ENCODE measurements around the gene AFG1L.
"Not testable (repeated sequence)": the region's sequence is repeated elsewhere in the genome, so short reads cannot be mapped to it uniquely, and the experiment has no call there.

- not testable (repeated sequence) for TF ChIP-seq CTCF (conservative IDR thresholded peaks at IDR 0.05; ENCODE audit: low read length); EZH2phosphoT487 (IDR thresholded peaks at IDR 0.05; ENCODE audit: borderline replicate concordance)
Observed at GRCh38 chr6:108535920-108536535, 241.2 kb downstream of the AFG1L start.

Data from Loucy (cell line).